Bladder microvascular endothelial cell (primary cell): ENCODE measurements around the gene LBHD2. TPM values are rescaled to one million over a fixed set of nuclear protein-coding genes. Genes with fewer than 3 reads are reported as not detected.

ENCODE experiments used
- total RNA-seq: library from RNA; depleted of rRNA; stranded (reverse); fragments of >200 nt; gene quantifications from 2 replicates; pipeline ENCODE4 v1.2.3, GENCODE V29; 2014

The LBHD2 gene
- not detected in 2 replicates for total RNA-seq

GRCh38 chr14:103084021-103084919, at the start of gene LBHD2:
Gene LBHD2, plus strand, starts transcription at chr14:103084210. Its CDS starts 1,803 bp downstream, at chr14:103086013.

GRCh38 chr14:103057372-103058163, 26.4 kb upstream of the LBHD2 start, which contains the start of gene CDC42BPB:
Gene CDC42BPB, minus strand, starts transcription at chr14:103057549. Its CDS starts 376 bp downstream, at chr14:103057173.

GRCh38 chr14:103094406-103095209, 10.6 kb downstream of the LBHD2 start, which contains the start of gene EXOC3L4:
Gene EXOC3L4, plus strand, starts transcription at chr14:103094725. Its CDS starts 5,495 bp downstream, at chr14:103100220.

DNA sequence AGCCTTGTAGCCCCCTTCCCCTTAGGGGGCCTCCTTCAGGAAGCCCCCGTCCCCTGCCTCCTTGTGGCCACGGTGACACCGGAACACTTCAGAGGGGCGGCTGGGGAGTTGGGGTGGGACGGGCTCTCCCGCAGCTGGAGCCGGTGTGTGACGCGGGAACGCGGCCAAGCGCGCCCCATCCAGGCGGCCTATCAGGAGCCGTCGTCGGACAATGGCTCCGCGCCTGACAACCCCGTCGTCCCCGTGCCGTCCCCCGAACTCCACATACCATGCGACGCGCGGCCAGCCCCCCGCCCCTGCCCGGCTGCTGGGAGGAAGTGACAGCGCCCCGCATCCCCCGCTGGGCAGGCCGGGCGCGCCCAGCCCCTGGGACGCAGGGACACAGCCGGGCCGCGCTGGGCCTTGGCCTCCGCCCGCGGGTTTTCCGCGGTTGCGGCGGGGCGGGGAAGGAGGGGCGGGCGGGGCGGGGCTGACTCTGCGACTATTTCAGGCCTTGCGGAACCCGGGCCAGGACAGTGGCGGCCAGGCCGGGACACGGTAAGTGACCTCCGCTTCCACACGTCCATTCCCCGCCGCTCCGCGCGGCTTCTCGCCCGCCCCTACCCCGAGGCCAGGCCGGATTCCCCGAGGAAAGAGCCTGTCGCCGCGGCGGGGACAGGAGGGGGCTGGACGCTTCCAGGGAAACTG, 39.1 kb downstream of the LBHD2 start, which contains the start of gene TNFAIP2:
Gene TNFAIP2, plus strand, starts transcription at position 515 of the 687 bp plus-strand sequence. CDS start 2,997 bp downstream, outside the sequence.

Other genes with a start within 250 kb of the LBHD2 start
- gene AMN, start 161.5 kb upstream of the LBHD2 start, total RNA-seq = under 0.01 and 0.25 TPM in 2 replicates
- 76.4 and 175 TPM in 2 replicates for gene CDC42BPB, start 26.7 kb upstream of the LBHD2 start, total RNA-seq
- gene EXOC3L4, start 10.5 kb downstream of the LBHD2 start, total RNA-seq = not detected in 2 replicates
- gene TNFAIP2, start 39.3 kb downstream of the LBHD2 start, total RNA-seq = 58.9 and 124 TPM in 2 replicates